Loucy (cell line): Measurements from ENCODE around the gene MINDY4.

Source experiments
- CTCF ChIP-seq: fragments of 200-600 bp; sonication (generic); conservative IDR thresholded peaks from 2 replicates; pipeline ENCODE4 v1.5.1; 2014; ENCODE audit warnings: mild to moderate bottlenecking, antibody characterized with exemption, low read length
- EZH2phosphoT487 ChIP-seq: fragments of 200-600 bp; IDR thresholded peaks from 2 replicates; pipeline ENCODE4 v1.6.1; 2018; ENCODE audit warnings: antibody characterized with exemption, mild to moderate bottlenecking, moderate library complexity, borderline replicate concordance

- TF ChIP-seq CTCF (no peak), EZH2phosphoT487 (no peak)
Observed at GRCh38 chr7:30924624-30925023, 153.4 kb downstream of the MINDY4 start.
